Fibroblast of peridontal ligament (primary cell): ENCODE measurements around the gene TAP2.
A peak's percentile ranks its signal among the peaks of the same experiment; 100 is the strongest.
"Not testable (repeated sequence)": the region's sequence is repeated elsewhere in the genome, so short reads cannot be mapped to it uniquely, and the experiment has no call there.

Source experiments
- DNase-seq: peaks from one replicate; pipeline ENCODE4 v3.0.0-alpha.2; 2010; ENCODE audit errors: extremely low read depth

Gene TAP2

DNA sequence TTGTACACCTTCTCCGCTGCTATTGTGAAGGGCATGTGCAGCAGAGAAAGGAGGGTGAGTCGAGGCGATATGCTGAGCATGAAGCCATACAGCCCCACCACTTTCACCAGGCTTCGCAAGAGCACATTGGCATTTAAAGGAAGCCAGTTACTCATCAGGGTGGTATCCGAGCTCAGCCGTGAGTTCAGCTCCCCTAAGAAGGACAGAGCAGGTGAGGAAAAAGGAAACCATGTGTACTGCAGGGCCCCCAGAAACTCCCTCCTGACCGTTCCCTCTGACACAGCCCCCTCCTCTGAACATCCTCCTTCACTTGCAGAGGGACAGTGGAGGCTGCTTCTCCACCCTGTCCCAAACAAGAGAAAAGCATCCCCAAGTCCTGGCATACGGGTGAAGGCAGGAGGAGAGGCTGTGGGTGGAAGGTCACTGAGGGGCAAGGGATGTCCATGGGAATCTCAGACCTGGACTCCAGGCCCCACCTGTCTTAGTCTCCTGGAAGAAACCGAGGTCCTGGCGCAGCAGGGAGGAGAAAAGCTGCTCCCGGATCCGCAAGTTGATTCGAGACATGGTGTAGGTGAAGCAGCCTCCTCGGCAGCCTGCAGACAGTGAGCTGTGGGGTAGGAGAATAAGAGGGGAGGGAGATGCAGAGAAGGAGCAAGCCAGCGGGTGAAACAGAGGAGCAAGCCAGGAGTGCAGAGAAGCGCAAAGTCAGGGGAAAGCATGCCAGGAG, 3.2 kb downstream of the TAP2 start:
- DNase-seq: no peak

- no peak for DNase-seq
These were observed 4.9 kb downstream of the TAP2 start for GRCh38 chr6:32833664-32834063.

GRCh38 chr6:32832535-32832934, 6.0 kb downstream of the TAP2 start:
- DNase-seq: no peak

DNA sequence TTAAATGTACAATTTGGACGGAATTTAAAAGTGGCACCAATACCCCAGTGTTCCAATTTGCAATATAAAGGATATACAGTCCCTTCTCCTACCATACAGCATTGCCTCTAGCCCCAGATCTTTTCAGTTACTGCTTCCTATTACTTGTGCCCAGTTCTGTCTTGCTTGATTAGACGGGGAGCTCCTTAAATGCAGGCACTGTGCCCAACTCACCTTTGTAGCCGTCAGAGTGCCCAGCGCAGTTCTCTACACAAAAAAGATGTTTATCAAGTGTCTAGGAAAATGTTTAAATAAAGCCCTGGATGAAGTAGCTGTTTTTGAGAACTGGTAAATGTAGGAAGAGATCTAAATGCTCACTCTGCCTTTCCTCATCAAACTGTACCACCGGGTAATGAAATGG, 7.6 kb downstream of the TAP2 start:
- no peak for DNase-seq

DNA sequence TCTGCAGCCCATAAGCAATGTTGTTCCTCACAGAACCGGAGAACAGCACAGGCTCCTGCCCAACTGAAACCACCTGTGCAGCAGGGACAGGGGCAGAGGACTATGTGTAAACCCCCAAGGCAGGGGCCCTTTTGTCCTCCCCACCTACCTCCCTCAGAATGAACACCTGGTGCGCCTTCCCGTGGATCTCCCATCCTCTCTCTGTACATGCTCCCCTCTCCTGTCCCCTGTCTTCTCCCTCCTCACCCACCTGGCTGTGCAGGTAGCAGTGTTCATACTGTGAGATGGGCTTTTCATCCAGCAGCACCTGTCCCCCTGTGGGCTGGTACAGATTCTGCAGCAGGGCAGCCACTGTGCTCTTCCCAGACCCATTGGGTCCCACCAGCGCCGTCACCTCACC, 8.5 kb downstream of the TAP2 start:
- DNase-seq: no peak

DNA sequence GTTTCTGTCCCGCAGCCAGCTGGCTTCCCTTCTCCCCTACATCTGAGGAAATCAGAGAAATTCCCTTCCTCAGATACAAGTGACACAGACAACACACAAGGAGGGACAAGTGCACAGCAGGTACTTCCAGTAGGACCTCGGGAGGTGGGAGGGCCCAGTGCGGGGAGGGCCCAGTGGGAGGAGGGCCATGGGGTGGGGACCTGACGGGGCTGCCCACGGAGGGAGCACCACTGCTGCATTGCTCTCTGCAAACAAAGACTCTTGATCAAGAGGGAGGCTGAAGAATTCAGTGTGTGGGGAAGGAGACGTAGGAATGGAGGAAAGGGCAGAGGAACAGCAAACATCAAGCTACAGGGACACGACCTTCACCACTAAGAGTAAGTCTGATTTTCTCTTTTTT, 9.0 kb downstream of the TAP2 start:
- DNase-seq: no peak

DNA sequence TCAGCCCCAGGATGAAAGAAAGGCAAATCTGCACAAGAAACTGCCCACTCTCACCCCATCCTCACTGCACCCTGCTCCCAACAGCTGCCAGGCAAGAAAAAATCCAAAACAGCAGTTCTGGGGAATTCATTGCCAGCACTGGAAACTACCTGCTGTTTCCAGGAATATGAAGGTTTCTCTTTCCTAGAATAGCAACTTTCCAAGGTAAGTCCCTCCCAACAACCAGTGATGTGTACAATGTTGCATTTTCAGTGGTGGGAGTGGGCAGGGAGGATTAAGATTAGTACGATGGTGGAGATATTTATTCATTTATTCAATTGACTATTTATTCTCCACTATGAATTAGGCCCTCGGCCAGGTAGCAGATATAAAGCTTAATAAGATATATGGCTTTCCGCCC, 11.5 kb downstream of the TAP2 start:
- no peak for DNase-seq

GRCh38 chr6:32825966-32826365, 12.6 kb downstream of the TAP2 start:
- DNase-seq: peak; percentile 68

GRCh38 chr6:32819729-32820128, 18.8 kb downstream of the TAP2 start:
- DNase-seq: peak; percentile 60

DNA sequence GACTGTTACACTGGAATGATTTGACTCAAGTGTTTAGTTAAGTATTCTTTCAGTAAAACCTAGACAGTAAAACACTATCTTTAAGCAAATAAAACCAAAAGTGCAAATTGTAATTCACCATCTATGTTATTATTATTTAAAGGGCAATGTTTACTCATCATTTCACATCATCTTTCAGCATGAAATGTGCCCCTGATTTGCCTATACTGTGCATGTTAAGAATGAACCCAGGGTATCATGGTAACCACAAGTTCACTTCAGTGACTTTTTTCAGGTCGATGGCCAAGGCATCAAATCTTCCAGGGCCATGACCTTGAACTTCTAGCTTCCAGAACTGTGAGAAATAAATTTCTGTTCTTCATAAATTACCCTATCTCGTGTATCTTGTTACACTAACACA, 19.7 kb downstream of the TAP2 start:
- no peak for DNase-seq

DNA sequence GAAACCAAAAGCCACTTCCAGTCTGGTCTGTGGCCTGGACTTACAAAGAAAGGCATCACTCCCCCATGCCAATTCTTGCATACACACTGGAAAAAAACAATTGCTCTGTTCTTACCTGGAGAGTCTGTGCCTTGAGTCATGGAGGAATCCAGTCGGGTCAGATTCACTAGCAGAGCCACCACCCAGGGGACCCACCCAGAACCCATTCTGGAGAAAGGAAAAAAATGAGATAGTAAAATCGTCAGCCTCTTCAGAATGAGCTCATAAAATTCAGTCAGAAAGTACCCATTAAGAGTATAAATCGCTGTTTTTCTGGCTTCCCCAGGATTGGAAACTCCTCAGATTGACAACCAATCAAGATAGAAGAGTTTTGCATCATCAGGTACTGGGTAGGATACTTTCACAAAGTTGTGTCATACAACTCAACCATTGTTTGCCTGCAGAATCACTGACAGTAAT, 21.8 kb downstream of the TAP2 start, which contains the start of gene HLA-DOB:
Gene HLA-DOB (minus strand): TSS at position 257 of the 459 bp plus-strand sequence. CDS start 51 bp downstream, at position 206.
- peak; percentile 22 for DNase-seq

GRCh38 chr6:32815996-32816395, 22.5 kb downstream of the TAP2 start:
- no peak for DNase-seq

DNA sequence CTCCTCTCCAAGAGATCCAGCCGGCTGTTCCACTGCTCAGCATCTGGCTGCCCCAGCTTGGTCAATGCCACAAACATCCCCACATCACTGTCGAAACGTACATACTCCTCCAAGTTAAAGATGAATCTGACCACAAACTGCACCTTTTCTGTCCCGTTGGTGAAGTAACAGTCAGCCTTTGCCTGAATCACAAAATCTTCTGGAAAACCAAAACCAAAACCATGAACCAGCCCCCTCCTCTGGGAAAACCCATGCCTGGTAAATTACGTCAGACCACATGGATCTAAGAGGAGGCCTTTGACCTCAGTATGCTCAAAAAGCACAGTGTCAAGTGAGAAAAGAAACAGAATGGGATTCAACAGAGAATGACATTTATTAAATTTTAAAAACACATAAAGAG, 23.4 kb downstream of the TAP2 start:
- DNase-seq: peak; percentile 83

- no peak for DNase-seq
These were observed 24.4 kb downstream of the TAP2 start for GRCh38 chr6:32814145-32814544.

- no peak for DNase-seq
These were observed 29.4 kb downstream of the TAP2 start for GRCh38 chr6:32809171-32809570.

- no peak for DNase-seq
These were observed 31.4 kb downstream of the TAP2 start for GRCh38 chr6:32807020-32807580.

GRCh38 chr6:32805404-32805803, 33.1 kb downstream of the TAP2 start:
- not testable (repeated sequence) for DNase-seq

- no peak for DNase-seq
These were observed 35.1 kb downstream of the TAP2 start for GRCh38 chr6:32803416-32803815.

DNA sequence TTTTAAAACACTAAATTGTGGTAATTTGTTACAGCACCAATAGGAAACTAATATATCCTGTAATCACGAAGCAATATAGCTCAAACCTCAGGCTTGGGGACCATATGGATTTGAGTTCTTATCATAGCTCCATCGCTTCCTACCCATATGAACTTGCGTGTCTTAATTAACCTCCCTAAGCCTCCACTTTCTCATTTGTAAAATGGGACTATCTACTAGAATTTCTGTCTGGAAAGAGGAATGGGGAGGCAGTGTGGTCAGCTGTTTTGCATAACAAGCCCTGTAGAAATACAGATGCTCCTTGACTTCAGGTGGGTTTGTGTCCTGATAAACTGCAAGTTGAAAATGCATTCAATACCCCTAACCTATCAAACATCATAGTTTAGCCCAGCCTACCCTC, 38.8 kb downstream of the TAP2 start:
- no peak for DNase-seq

DNA sequence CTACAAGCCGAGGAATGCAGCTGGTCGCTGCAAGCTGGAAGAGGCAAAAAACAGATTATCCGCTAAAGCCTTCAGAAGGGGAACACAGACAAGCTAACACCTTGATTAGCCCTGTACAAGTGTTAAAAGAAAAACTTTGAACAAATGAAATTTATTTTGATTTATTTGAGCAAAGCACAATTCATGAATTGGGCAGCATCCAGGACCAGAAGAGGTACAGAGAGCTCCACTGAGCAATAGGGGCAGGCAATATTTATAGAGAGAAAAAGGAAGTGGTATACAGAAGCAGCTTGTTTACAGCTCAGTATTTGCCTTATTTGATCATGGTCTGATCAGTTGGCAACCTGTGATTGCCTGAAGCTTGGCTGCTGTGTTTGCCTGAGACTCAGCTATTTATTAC, 39.4 kb downstream of the TAP2 start:
- no peak for DNase-seq

GRCh38 chr6:32796848-32797776, 41.4 kb downstream of the TAP2 start:
- peak; percentile 81 for DNase-seq

DNA sequence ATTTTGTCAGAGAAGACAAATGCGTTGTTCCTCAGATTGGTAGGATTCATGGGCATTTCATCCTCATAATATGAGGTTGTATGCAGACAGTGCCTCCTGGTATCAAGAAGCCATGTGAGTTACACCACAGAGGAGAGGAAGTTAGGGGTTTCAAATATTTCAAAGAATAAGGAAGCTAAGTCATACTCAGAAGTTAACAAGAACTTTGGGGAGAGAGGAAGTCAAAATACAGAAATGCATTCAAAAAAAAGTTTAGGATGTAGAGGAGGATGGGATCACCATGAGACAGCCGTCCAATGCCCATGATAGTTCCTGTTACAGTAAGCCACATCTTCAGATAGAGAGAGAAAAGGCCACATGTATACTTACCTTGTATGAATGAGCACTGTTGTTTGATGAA, 44.0 kb downstream of the TAP2 start:
- no peak for DNase-seq
